Nephron progenitor cell (in vitro differentiated cells): ENCODE measurements around the gene KCNIP3.

ENCODE experiments used
- DNase-seq: peaks from one replicate; pipeline ENCODE4 v3.0.0; 2021
- H3K27ac Mint-ChIP-seq: 2 replicates; pipeline ENCODE4 v1.8.0; 2021; ENCODE audit warnings: mild to moderate bottlenecking, moderate library complexity, mixed read lengths
- H3K27me3 Mint-ChIP-seq: 2 replicates; pipeline ENCODE4 v1.8.0; 2021; ENCODE audit warnings: mild to moderate bottlenecking, low read depth, mixed read lengths; ENCODE audit not compliant: poor library complexity
- H3K36me3 Mint-ChIP-seq: 2 replicates; pipeline ENCODE4 v1.8.0; 2021; ENCODE audit warnings: low read depth, mixed read lengths
- H3K4me1 Mint-ChIP-seq: 2 replicates; pipeline ENCODE4 v1.8.0; 2021; ENCODE audit warnings: mixed read lengths
- H3K4me3 Mint-ChIP-seq: 2 replicates; pipeline ENCODE4 v1.8.0; 2021; ENCODE audit warnings: mild to moderate bottlenecking, moderate library complexity, mixed read lengths
- H3K9me3 Mint-ChIP-seq: 2 replicates; pipeline ENCODE4 v1.8.0; 2021; ENCODE audit warnings: mild to moderate bottlenecking, moderate library complexity, mixed read lengths
- TF ChIP-seq, protein P1 (sequence below): fragments of 200-600 bp; sonication (generic); IDR thresholded peaks from 2 replicates; pipeline ENCODE4 v1.5.0; 2021; ENCODE audit warnings: antibody characterized with exemption

KCNIP3 gene

DNA sequence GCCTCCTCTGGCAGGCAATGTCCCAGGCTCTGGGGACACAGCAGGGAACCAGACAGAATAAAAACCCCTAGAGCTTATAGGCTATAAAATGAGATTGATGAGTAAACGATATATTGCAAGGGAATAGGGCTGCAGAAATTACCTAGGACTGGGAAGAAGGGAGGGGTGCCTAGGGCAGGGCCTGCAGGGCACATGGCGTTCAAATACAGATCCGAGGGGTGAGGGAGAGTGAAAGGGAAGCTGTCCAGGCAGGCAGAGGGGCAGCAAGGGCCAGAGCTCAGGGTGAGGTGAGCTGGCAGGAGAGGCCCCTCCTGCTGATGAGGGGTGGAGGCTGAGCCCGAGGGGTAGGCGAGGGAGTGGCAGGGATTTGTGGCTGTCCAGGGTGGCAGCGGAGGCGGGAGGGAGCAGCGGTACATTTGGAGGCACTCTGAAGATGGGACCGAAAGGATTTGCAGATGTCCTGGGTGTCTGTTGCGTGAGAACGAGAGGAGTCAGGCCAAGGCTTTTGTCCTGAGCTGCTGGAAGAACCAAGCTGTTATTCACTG, 33.7 kb downstream of the KCNIP3 start:
- TF ChIP-seq, protein P1, sequence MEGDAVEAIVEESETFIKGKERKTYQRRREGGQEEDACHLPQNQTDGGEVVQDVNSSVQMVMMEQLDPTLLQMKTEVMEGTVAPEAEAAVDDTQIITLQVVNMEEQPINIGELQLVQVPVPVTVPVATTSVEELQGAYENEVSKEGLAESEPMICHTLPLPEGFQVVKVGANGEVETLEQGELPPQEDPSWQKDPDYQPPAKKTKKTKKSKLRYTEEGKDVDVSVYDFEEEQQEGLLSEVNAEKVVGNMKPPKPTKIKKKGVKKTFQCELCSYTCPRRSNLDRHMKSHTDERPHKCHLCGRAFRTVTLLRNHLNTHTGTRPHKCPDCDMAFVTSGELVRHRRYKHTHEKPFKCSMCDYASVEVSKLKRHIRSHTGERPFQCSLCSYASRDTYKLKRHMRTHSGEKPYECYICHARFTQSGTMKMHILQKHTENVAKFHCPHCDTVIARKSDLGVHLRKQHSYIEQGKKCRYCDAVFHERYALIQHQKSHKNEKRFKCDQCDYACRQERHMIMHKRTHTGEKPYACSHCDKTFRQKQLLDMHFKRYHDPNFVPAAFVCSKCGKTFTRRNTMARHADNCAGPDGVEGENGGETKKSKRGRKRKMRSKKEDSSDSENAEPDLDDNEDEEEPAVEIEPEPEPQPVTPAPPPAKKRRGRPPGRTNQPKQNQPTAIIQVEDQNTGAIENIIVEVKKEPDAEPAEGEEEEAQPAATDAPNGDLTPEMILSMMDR = no peak
- Mint-ChIP-seq H3K27me3 (peaks cover 2% of the 10 kb centered on the region), H3K4me1 (peaks cover 41% of the 10 kb centered on the region), H3K4me3 (no peak overlapping the region), H3K27ac (peak overlapping the region; percentile 70), H3K36me3 (no peaks in the 10 kb centered on the region), H3K9me3 (peaks cover 15% of the 10 kb centered on the region)
- no peak for DNase-seq

DNA sequence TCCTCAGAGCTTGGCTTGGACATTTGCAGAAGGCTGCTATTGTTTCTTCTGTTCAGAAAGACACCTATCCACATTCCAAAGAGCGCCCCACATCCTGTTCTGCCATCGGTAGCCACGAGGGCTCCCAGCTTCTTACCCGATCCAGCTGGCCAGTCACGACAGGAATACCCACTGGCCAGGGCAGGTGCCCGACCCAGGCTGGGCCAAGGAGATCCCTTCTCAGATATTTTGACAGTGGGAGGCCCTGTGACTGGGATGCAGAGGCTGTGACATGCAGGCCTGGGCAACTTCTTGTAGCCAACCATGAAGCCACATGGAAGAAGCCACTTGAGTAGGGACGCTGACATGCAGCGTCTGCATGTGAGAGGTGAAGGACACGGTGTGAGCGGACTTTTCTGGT, 34.5 kb downstream of the KCNIP3 start:
- Mint-ChIP-seq H3K27ac (no peak overlapping the region), H3K4me1 (peaks cover 41% of the 10 kb centered on the region), H3K4me3 (no peak overlapping the region)

DNA sequence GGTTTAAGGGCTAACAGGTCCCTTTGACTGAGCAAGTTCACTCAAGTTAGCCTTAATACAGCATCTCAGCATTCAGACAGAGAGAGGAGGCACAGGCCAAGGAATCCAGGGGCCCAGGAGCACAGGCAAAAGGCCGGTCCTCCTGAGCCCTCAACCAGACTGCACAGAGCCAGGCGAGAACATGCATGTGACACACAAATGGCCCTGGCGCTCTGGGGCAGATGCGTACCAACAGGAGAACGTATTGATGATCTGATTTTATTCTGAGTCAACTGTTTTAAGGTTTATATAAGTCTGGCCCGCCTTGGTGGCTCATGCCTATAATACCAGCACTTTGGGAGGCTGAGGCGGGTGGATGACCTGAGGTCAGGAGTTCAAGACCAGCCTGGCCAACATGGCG, 34.9 kb downstream of the KCNIP3 start:
- H3K4me3 Mint-ChIP-seq = no peak overlapping the region
- H3K27ac Mint-ChIP-seq = no peak overlapping the region
- DNase-seq = no peak
- TF ChIP-seq, protein P1 = no peak
- peaks cover 23% of the 10 kb centered on the region for H3K9me3 Mint-ChIP-seq
- H3K27me3 Mint-ChIP-seq = peaks cover 6% of the 10 kb centered on the region
- H3K4me1 Mint-ChIP-seq = peaks cover 44% of the 10 kb centered on the region
- no peaks in the 10 kb centered on the region for H3K36me3 Mint-ChIP-seq

More for the DNA sequence above, 34.5 kb downstream of the KCNIP3 start:
- Mint-ChIP-seq H3K9me3 (peaks cover 22% of the 10 kb centered on the region), H3K27me3 (peaks cover 3% of the 10 kb centered on the region), H3K36me3 (no peaks in the 10 kb centered on the region)
- DNase-seq = no peak
- TF ChIP-seq, protein P1 = no peak

DNA sequence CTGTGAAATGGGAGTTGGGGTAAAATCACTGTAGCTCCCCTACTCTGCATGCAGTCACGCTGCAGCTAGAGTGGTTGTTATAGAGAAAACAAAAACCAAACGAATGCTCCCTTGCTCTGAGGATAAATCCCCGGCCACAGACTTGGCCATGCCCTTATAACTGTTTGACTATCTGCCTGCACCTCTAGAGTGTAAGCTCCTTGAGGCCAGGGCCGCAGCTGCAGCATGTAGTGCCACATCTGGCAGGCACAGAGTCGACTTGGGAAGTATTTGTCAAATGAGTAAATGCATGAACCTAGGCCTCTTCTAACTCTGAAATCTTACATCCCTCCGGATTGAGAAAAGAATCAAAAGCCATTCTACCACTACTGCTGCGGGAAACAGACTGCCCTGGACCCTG, 35.9 kb downstream of the KCNIP3 start:
- peaks cover 9% of the 10 kb centered on the region for H3K27me3 Mint-ChIP-seq
- peaks cover 23% of the 10 kb centered on the region for H3K9me3 Mint-ChIP-seq
- H3K36me3 Mint-ChIP-seq = no peaks in the 10 kb centered on the region
- no peak overlapping the region for H3K27ac Mint-ChIP-seq
- TF ChIP-seq, protein P1 = no peak
- peaks cover 42% of the 10 kb centered on the region for H3K4me1 Mint-ChIP-seq
- no peak for DNase-seq
- no peak overlapping the region for H3K4me3 Mint-ChIP-seq

DNA sequence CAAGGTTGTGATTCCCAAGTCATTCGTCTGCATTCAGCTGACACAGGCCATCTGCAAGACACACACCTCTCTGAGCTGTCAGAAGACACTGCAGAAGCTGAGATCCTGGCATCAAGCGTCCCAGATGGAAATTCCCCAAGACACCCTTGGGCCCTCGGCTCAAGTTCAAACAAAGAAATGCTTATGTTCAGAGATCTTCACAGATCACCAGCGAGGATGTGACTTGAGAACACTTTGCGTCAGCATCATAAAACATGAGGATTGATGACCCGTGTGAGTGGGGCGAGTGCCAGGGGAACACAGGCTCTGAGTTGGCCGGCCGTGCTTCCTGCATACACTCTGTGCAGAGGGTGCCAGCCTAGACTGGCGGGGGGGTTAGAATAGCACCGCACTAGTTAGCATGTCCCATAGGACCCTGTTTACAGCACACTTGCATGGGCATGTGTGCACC, 36.8 kb downstream of the KCNIP3 start:
- H3K36me3 Mint-ChIP-seq = no peaks in the 10 kb centered on the region
- peaks cover 9% of the 10 kb centered on the region for H3K27me3 Mint-ChIP-seq
- peak; percentile 57 for DNase-seq
- TF ChIP-seq, protein P1 = no peak
- peaks cover 33% of the 10 kb centered on the region for H3K4me1 Mint-ChIP-seq
- H3K9me3 Mint-ChIP-seq = peaks cover 23% of the 10 kb centered on the region
- peak overlapping the region; percentile 80 for H3K27ac Mint-ChIP-seq
- no peak overlapping the region for H3K4me3 Mint-ChIP-seq

DNA sequence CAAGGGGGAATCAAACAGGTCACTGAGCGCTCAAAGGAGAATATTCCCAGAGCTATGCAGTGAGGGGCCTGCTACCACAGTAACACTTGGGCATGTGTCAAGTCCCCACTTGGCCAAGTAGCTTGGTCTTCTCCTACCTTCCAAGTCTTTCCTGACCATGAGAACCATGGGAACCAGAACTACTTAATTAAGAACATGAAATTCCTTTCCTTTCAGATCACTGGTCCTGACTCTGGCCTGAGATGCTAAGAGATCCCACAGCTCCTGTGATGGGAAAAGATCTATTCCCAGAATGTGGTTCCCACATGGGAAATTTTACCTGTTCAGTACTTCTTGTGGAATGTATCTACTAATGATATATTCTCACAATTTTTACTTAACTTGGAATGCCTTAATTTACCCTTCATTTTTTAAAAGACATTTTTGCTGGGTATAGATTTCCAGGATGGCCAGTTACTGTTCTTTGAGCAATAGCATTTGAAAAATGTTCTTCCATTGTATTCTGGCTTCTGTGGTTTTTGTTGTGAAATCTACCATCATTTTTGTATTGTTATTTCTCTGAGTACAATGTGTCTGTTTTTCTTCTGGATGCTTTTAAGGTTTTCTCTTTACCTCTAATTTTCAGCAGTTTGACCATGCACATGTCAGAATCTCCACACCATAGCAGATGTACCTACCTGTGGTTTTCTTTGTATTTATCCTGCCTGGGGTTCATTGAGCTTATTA, 37.9 kb downstream of the KCNIP3 start:
- TF ChIP-seq, protein P1 = no peak
- DNase-seq = no peak
- Mint-ChIP-seq H3K27me3 (peaks cover 17% of the 10 kb centered on the region), H3K4me1 (peaks cover 33% of the 10 kb centered on the region), H3K27ac (no peak overlapping the region), H3K36me3 (no peaks in the 10 kb centered on the region), H3K4me3 (no peak overlapping the region), H3K9me3 (peaks cover 23% of the 10 kb centered on the region)
